ENCODE data around the gene GPR146.

The GPR146 gene

DNA sequence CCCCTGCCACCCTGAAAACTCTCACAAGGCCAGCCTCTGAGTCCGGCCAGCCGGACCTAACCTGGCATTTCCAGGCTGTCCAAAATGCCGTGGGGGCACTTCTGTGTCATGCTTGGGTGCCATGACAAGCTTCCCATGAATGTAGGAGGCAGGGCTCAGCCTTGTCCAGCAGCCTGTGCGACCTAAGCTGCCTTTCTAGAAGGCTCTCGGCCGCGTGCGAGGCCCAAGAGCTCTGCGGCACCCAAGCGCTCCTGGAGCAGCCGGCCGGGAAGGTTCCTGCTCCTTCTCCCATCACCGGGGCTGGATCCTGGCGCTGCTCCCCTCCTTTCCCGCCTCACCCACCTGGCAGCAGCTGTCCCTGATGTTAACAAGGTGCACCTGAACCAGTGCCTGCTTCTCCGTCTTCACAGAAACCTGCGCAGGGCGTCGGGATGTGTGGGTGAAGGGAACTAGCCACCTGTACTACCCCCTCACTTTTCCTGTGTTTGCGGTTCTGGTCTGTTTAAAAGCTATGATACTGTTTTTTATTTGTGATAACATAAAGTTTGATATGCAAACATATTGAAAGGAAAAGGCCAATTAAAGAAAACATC lies 49.7 kb downstream of the GPR146 start:
- no peak for DNase-seq (ENCODE audit: low spot score)

DNA sequence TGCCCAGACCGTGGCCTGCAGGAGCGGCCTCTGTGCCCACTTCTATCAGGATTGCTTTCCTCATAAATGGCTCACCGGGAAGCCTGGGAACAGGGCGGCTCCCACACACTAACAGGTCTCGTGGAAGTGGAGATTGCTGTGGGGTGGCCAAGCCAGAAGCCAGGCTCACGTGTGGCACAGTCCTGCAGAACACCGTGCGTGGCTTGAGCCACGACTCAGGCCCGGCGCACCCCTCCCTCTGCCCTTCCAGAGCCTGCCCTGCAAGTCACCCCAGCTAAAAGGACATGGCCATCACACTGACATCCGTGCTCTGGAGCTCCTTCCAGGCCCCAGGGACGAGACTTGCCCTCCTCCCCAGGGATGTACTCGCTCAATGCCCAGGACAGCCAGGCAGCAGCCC lies 50.5 kb downstream of the GPR146 start:
- no peak for DNase-seq (ENCODE audit: low spot score)

DNA sequence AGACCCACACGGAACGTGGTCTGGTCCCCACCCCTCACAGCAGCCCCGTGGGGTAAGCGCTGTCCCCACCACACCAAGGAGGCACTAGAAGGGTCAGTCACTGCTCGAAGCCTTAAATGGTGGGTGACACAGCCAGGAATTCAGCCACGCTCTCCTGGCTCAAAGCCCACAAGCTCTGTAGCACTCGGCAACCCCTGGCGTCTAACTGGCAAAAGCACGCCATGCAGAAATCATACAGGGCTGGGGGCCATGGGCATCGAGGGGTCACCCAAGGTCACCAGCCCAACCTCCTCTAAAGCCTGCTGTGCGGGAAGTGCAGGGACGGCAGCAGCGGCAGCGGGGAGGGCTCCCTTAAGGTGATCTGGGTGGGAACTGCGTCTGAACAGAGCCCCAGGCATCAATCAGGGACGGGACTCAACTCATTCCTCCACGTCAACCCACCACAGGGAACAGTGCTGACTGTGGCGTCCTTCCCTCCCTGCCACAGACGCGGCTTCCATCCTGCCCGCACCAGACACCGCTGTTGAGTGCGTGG lies 51.3 kb downstream of the GPR146 start:
- DNase-seq (ENCODE audit: low spot score), result no peak

DNA sequence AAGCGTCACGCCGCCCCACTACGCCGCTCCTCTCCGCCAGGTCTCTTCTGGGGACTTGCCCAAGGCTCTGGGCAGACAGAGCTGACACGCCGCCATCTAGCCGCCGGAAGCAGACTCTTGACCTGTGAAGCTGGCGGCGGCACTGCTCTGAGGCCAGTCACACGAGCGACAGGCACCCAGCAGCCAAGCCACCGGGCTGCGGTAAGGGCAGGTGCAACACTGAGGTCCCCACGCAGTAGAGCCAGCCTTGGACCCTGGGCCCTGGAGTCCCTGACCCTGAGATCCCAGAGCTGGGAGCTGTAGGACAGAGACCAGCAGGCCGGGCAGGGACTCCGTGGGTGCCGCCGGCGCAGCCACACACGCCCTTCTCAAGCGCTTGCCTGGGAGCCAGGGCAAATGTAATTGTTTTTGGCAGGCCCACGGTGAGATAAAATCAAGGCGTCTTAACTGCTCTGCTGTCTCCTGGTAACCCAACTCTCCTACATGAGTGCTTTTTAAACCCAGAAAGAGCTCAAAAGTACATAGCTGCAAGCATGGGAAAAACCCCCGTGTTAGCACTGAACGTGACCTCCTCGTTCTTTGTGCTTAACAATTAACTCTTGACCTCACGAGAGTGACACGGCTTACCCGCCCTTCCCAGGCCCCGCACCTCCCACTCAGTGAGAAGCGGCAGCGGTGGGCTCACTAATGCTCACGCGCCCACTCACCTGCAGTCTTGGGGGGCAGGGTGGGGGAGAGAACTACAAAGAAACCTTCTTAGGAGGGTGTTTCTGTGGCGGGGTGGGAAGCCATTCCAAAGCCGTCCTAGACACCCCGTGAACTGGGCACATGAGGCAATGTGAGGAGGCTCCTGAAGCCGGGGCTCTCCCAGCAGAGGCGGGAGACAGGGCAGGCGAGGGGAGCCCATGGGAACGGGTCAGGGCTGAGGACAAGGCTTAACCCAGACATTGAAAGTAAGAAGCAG lies 52.1 kb downstream of the GPR146 start:
- DNase-seq (ENCODE audit: low spot score), result no peak

DNA sequence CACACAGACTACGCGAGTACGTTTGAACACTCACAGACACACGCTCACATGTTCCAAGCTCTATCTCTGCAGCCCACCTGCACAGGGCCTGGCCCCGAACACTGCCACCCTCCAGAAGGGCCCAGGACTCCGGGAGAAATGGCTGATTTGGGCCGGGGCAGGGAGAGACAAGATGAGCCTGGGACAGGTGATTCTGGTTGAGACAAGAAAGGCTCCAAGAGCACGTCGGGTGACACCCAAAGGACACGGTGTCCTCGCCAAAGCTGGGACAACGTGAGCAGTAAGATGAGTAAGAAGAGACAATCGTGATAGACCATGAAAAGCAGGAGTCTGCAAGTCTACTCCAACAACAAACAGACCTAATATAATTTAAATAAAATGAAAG lies 52.8 kb downstream of the GPR146 start:
- no peak for DNase-seq (ENCODE audit: low spot score)

DNA sequence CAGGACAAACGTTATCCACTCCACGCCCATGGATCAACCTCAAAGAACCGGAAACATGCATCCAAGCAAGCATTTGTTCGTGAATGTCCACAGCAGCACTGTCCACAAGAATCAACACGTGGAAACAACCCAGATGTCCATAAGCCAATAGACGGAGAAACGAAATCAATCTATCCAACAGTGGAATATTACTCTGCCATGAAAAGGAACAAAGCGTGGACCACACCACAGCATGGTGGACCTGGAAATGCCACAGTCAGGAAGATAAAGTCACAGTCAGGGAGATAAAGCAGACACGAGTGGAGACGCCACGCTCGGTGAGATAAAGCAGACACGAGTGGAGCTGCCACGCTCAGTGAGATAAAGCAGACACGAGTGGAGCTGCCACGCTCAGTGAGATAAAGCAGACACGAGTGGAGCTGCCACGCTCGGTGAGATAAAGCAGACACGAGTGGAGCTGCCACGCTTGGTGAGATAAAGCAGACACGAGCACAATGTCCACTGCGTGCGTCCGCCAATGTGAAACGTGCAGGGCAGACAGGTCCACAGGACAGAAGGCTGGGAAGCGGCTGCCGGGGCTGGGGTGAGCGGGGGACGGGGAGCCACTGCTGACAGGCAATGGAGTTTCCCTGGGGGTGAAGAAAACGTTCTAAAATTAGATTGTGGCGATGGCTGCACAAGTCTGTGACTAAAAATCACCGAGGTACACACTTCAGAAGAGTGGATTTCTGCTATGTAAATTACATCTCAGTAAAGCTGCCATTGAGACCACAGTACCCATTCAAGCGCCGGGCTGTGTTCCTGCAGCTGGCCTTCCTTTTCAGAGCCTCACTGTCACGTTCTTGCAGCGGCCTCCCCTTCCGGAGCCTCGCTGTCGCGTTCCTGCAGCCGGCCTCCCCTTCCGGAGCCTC lies 54.2 kb downstream of the GPR146 start:
- DNase-seq (ENCODE audit: low spot score), result no peak

DNA sequence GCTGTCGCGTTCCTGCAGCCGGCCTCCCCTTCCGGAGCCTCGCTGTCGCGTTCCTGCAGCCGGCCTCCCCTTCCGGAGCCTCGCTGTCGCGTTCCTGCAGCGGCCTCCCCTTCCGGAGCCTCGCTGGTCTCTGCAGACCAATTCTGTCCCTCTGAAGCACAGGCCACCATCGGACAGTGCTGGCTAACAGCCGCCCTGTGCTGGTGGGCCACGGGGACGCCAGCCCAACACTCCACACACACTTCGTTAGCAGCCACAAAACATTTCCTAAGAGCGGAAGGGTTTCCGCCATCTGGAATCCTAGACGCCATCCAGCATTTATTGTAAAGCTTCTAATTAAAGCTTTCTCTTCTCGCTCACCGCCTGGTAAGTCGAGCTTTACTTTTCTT lies 54.8 kb downstream of the GPR146 start:
- DNase-seq (ENCODE audit: low spot score), result no peak

DNA sequence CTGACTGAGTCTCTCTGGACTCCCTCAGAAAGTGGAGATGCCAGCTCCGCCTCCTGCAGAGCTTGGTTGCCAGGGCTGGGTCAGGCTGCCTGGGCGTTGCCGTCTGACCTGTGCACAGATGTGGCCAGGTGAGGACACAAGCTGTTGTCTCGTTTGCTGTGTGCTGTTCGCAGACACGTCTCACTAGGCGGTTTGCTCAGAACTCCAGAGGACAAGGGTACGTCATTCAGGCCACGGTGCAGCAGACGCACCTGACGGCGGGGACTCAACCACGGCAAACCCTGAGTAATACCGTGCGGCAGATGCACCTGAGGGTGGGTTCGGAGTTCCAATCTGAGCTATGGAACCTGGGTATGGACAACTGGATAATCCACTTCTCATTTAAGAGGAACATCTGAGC lies 55.3 kb downstream of the GPR146 start:
- no peak for DNase-seq (ENCODE audit: low spot score)

DNA sequence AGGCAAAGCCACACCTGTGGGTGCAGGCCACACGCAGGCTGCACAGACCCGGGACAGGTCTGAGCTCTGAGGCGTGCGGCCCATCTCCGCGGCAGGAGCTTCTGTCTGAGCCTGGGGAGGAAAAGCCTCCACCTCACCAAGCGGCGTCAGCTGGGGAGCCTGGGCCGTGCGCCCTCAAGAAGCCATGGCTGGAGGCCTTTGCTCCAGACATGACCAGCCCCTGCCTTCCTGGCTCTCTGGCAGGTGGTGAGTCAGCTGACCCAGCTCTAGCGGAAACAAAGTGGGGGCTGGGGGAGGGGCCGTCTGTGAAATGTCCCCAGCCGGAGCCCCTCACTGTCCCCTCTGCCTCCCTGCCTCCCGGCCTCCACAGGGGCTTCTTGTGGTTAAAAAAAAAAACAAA lies 56.0 kb downstream of the GPR146 start:
- no peak for DNase-seq (ENCODE audit: low spot score)

DNA sequence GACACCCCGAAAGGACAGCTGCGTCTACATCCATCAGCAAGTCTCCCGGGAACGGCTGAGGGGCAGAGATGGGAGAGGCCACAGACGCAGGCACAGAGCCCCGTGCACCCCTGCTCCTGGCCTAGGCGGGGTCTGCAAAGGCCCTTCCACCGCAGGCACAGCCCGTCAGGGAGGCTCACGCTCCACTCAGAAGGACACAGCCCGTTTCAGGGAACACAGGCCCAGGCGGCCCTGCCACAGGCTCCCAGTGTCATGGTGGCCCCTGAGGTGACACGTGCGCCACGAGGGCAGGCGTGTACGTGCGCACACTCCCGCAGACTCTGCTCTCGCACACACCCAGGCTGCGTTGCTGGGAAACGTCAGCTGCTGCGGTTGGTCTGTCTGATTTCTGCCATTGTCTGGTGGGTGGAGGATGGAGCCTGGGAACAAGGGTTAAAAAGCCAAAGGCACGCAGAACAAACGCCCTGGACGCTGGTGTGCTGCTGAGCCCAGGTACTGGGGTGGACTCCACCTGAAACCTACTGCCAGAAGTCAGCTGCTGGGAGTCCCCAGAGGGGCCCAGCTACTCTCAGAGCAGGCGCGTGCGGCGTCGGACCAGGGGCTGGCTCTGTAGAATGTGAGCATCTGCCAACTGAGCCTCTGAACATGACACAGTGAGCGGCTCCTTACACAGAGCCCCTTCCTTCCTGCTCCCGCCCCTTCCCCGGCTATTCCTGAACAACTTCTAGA lies 56.7 kb downstream of the GPR146 start:
- no peak for DNase-seq (ENCODE audit: low spot score)

DNA sequence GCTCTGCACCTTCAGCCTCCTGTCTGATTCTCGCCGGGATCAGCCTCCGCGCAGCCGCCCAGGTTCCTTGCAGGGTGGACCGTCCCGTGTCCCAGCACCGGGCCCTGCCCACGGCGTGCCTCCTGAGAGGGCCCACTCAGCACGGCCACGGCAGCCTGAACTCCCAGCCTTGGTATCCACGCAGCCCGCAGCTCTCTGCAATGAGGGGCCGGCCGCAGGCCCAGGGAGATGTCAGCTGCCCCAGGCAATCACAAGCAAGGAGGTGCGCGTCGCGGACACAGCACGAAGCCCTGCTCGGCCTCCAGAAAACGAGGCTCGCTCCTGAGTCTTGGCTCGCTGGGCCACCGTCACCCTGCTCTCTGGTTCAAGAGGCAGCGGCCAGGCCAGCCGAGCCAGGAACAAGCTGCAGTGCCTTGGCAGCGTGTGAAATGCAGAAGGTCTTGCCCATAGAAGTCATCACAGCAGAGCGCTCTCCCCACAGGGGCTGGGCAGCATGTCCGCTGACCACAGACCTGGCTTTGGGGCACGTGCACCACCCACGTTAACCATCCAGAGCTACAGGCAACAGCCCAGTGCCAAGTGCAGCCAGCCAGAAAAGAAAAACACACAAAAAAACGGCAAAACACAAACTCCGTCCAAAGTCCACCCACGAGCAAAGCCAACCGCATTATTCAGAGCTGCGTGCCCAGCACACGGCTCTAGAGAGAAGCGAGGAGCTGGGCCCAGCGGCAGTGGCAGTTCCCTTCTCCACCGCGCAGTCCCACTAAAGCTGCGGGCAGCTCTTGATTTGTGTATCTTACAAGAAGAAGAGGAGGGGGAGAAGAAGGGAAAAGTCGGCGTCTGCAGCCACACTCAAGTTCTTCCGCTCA lies 57.5 kb downstream of the GPR146 start:
- DNase-seq (ENCODE audit: low spot score), result no peak

DNA sequence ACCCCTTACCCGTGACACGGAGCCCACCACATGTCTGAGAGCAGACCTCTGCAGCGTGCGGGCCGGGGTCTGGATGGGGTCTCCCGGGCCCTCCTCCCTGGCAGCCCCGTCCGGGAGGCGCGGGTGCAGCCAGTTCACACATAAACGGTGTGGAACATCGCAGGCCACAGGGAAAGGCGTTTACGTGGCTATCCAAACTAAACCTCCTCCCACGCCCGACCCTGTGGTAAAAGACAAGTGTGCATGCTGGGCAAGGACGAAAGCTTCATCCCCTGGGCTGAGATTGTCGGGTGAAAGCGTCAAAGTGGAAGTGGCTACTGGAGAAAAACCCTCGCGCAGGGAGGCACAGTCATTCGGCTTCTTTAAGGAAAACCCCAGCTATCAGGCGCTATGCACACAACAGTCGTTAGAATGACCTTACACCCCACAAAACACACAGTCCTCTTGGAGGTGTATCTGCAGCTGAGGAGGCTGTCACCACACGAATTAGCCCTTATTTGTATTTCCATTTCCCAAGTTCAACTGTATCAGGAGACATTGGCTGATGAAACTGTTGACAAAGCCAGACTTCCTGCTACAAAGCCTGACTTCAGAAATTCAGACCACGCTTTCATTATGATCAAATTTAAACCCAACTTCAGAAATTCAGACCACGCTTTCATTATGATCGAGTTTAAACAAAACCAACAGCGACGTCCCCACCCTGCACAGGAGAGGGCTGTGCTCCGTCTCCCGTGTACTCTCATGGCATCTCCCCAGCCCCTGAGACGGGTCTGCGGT lies 58.9 kb downstream of the GPR146 start:
- no peak for DNase-seq (ENCODE audit: low spot score)

DNA sequence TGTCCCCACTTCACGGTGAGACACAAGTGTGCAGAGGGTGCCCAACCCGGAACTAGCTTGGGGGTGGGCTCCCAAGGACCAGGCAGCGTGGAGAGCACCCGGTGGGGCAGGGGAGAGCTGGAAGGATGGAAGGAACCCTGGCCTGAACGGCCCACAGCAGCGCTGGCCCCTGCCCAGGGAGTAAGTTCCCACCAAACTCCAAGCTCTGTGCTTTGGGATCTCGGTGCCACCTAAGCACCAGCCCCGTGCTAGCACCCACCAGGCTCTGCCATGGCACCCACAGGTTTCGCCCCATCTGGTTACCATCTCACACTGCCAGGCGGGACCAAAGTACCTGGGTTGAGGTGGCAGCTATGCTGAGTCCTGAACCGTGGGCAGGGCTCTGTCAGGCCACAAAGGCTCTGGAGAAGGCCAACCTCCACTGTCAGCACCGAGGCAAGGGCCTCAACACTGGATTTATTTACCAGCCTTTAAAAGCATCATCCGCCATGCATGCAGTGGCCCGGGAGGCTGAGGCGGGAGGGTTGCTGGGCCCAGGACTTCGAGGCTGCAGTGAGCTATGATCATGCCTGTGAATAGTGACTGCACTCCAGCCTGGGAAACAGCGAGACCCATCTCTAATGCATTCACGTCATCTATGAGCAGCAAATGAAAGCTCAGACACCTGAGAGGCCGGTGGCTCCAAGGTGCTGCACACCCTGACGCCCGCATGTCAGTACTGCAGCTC lies 59.6 kb downstream of the GPR146 start:
- no peak for DNase-seq (ENCODE audit: low spot score)

DNA sequence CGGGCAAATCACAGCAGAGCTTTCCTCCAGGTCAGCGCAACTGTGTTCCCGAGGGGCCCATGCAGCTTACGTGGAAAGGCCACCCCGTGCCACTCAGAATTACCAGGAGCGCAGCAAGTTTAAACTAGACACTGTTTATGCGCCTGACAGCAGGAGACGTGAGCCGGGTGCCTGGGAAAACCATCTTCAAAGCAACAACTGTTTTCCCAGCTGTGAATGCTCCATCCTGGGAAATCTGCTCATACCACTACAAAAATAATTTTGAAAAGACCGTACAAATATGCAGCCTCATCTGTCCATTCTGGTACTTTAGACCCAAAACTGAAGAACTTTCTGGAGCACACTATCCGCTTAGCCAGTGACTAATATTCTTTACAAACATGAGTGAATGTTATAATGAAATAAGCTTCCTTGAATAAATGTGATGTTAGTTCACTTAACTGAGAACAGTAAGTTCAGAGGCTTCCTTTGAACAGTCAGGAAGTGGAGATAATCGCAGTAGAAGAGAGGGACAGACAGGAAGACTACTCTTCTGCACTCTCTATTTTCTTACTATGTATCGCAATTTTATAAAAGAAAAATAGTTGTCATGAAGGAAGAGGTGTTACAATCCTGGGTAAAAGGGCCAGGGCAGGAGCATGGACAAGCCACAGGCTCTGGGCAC lies 60.3 kb downstream of the GPR146 start:
- no peak for DNase-seq (ENCODE audit: low spot score)

DNA sequence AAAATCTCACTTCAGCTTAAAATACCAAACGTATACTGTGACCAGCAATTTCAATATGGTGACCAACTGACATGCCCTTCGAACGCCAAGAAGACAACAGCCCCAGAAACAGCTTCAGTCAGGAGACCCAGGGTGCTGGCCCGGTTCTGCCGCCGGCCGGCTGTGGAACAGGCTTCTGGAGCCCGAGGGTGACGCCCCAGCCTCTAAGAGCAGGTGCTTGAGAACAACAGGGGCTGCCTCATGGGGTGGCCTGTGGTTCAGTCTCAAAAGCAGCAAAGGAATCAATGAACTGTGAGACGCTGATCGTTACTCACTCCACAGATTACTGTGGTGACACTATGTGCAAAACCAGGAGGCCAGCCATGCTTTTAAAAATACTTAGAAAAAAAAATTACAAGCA lies 60.8 kb downstream of the GPR146 start:
- DNase-seq (ENCODE audit: low spot score), result no peak

DNA sequence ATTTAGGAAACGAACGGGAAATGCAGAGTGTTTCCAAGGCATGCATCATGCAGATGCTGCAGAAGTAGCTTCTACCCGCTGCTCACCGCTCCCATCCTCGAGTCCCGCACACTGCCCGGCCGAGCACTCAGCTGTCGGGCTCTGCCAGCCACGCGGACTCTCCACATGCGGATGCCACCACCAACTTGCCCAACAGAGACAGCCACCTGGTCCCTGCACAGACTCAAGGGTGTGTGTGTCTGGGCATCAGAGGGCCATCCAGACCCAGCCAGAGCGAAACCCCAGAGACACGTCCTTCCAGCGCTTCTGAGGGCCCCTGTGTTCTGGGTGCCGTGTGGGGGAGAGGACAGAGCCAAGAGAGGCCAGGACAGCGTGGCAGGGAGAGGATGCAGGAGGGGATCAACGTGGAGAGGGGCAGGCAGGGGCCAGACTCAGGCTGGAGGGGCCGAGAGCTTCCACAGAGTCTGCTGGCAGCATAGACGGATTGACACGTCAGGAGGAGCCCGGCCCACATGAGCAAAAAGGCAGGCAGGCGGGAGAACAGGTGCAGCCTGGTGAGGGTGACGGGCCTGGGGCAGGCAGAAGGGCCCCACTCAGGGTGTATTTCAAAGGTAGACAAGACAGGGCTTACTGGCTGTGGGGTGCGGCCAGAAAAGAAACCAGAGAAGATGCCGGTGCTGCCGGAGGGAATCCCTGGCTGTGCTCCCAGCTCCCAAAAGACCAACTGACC lies 61.9 kb downstream of the GPR146 start:
- DNase-seq (ENCODE audit: low spot score), result no peak

DNA sequence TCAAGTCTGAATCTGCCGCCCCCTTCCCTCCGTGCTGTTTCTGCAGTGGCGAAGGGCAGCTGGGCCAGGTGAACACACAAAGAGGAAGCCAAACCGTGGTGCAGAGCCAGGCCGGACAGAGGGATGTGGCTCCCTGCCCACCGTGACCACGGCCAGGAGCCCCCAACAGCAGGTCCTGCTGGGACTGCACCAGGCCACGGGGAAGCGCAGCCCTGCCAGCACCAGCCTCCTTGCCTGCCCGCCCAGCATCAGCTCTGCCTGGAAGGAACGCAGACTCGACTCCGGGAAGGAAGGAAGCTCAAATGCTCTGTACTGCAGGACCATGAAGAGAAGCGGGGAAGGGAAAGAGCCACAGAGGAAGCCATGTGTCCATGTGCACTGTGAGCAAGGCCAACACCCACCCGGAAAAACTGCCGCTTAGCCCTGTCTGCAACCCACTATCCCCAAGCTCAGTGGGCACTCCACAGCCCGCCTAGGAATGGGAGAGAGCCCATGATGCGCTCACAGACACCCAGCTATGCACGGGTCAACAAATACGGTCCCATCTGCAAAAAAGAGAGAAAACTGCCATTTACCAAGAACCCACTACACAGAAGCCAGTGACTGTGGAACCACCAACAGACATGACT lies 62.6 kb downstream of the GPR146 start:
- DNase-seq (ENCODE audit: low spot score), result no peak
